Fibroblast of villous mesenchyme (primary cell): Measurements from ENCODE around the gene MTREX. TPM values are rescaled to one million over a fixed set of nuclear protein-coding genes. Genes with fewer than 3 reads are reported as not detected.

Experiments
- DNase-seq: peaks from one replicate; pipeline ENCODE4 v3.0.0-alpha.2; 2010; ENCODE audit warnings: low read depth
- H3K4me3 ChIP-seq: 2 replicates; pipeline ENCODE4 v1.5.1; 2011; ENCODE audit warnings: low read depth, mild to moderate bottlenecking, low read length
- CTCF ChIP-seq: IDR thresholded peaks from 2 replicates; pipeline ENCODE4 v1.5.1; 2012; ENCODE audit warnings: low read depth, mild to moderate bottlenecking, low read length; ENCODE audit not compliant: insufficient read depth
- total RNA-seq: library from RNA; depleted of rRNA; stranded (reverse); fragments of >200 nt; gene quantifications from 2 replicates; pipeline ENCODE4 v1.2.3, GENCODE V29; 2012

The MTREX gene
- total RNA-seq, 1 donor: 108 TPM

DNA sequence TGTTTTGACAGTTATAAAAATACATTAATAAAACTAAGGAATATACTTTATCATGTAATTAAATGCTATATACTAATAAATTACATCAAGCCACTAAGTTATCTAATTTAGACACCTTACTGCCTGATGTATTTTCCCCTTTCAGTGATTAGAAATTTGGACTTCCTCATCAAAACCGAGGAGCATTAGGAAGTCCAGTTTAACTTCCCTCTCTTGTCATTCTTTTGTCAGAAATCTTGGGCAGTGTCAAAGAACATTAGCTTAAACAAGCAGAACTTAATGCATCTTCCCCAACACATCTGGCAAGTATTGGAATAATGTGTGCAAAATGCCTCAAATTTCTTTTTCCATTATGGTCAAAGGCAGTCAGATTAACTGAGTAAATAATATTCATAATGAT is 145.4 kb downstream of the MTREX start:
- no peak for TF ChIP-seq CTCF
- no peak for DNase-seq
- no peak overlapping the region for H3K4me3 ChIP-seq

DNA sequence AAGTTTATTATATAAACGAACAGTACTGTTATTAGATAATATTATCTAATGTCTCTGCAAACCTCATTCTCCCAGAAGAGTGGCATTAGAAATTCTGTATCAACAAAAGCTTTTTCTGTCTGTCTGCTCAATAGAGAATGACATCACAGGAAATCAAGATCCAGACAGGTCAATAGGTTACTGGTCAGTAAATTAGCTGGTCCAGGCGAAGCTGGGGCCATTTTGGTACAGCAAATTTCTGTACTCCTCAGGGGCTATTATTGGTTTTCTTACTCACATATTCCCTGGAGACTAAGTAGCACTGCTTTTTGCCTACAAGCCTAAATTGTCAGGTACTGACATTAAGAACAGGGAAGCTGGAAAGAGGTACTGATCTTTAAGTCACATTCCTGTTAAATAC is 146.5 kb downstream of the MTREX start:
- no peak for TF ChIP-seq CTCF
- no peak overlapping the region for H3K4me3 ChIP-seq
- no peak for DNase-seq

- DNase-seq: peak; percentile 40
- no peak overlapping the region for H3K4me3 ChIP-seq
- TF ChIP-seq CTCF: no peak
Measured at GRCh38 chr5:55456216-55456895, 148.6 kb downstream of the MTREX start.

DNA sequence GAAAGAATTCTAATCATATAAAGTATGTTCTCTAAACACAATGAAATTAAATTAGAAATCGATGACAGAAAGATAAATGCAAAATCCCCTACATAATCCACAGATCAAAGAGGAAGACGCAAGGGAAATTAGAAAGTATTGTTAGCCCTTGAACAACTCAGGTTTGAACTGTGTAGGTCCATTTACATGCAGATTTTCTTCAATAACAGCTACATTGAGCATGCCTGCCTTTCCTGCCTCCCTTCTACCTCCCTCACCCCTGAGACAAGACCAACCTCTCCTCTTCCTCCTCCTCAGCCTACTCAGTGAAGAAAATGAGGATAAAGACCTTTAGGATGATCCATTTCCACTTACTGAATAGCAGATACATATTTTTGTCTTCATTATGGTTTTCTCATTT is 151.8 kb downstream of the MTREX start:
- no peak overlapping the region for H3K4me3 ChIP-seq
- DNase-seq: no peak
- TF ChIP-seq CTCF: no peak

GRCh38 chr5:55463613-55464012 is 155.8 kb downstream of the MTREX start:
- H3K4me3 ChIP-seq: no peak overlapping the region
- no peak for TF ChIP-seq CTCF
- no peak for DNase-seq

DNA sequence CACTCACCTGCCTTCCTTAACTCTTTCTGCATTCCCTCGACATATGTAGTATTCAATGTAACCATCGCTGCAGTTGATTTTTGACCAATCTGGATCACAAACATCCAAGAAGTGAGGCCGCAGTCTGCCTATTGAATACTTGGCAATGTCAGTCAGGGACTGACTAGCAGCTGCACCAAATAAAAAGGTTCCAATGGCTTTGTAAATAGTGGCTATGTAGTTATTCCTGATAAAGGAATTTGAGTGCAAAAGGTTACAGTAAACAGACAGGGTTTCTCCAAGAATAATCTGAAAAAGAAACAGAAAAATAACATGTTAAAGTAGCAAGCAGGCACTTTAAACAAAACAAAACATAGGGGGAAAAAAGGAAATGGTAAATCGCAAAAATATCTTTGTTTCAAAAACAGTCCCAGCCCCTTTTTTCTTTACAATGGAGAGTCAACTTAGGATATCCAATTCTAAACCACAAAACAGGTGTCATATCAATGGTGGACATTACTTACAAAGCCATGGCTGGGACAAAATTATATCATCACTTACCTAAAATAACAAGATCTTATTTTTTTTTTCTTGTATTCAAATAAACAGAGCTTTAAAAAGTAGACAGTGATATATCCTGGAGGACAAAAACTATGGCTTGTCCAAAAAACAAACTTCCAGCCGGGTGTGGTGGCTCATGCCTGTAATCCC is 160.2 kb downstream of the MTREX start:
- DNase-seq: peak; percentile 27
- TF ChIP-seq CTCF: no peak
- H3K4me3 ChIP-seq: no peak overlapping the region
